Gastroesophageal sphincter (tissue), 4 donors: ENCODE measurements around the gene CALML6. TPM values are rescaled to one million over a fixed set of nuclear protein-coding genes. Genes with fewer than 3 reads are reported as not detected.

Source experiments
- ATAC-seq: fragments of 150-250 bp; one replicate; pipeline ENCODE4 v1.9.1; 2016; ENCODE audit warnings: mild to moderate bottlenecking, moderate library complexity
- H3K27ac ChIP-seq, 4 donors: fragments of 200-600 bp; sonication (generic) in 3 of 4; 1 replicate in 3 of 4; 2 replicates in 1 of 4; pipeline ENCODE4 v1.5.1; 2016 to 2019
- H3K27me3 ChIP-seq: fragments of 200-600 bp; sonication (generic); one replicate; pipeline ENCODE4 v1.5.1; 2019
- H3K36me3 ChIP-seq, 2 donors: fragments of 200-600 bp; sonication (generic); one replicate each; pipeline ENCODE4 v1.5.1; 2019; ENCODE audit warnings: control low read depth in 1 of 2
- H3K4me1 ChIP-seq, 3 donors: fragments of 200-600 bp; sonication (generic); 1 replicate in 2 of 3; 2 replicates in 1 of 3; pipeline ENCODE4 v1.5.1; 2016 to 2019; ENCODE audit warnings: control low read depth in 2 of 3
- H3K4me3 ChIP-seq, 2 donors: fragments of 200-600 bp; sonication (generic); one replicate each; pipeline ENCODE4 v1.5.1; 2019; ENCODE audit warnings: mild to moderate bottlenecking in 1 of 2, moderate library complexity in 1 of 2
- H3K9me3 ChIP-seq, 3 donors: fragments of 200-600 bp; sonication (generic); one replicate each; pipeline ENCODE4 v1.5.1; 2017 to 2019; ENCODE audit warnings: control low read depth in 2 of 3
- CTCF ChIP-seq, 4 experiments: fragments of 200-600 bp in 2 of 4; fragments of 450-650 bp in 2 of 4; sonication (generic) in 1 of 4; IDR thresholded peaks; one replicate each; pipeline ENCODE4 v1.5.1; 2017 to 2019; ENCODE audit warnings: antibody characterized with exemption in 4 of 4, mild to moderate bottlenecking in 2 of 4, moderate library complexity in 2 of 4
- EP300 ChIP-seq: sonication (generic); formaldehyde crosslinking; IDR thresholded peaks from one replicate; pipeline ENCODE4 v1.6.1; 2017; ENCODE audit warnings: antibody characterized with exemption, mild to moderate bottlenecking
- POLR2A ChIP-seq, 2 donors: fragments of 450-650 bp; IDR thresholded peaks; one replicate each; pipeline ENCODE4 v1.6.1; 2017; ENCODE audit warnings: antibody characterized with exemption in 2 of 2, mild to moderate bottlenecking in 2 of 2, moderate library complexity in 1 of 2
- POLR2AphosphoS5 ChIP-seq: sonication (generic); formaldehyde crosslinking; IDR thresholded peaks from one replicate; pipeline ENCODE4 v1.6.1; 2017; ENCODE audit warnings: antibody characterized with exemption
- WGBS, 2 donors: methylation state at CpG; one replicate each; pipeline ENCODE4 v1.1.5; 2018; ENCODE audit warnings: low coverage in 1 of 2; 5-methylcytosine and 5-hydroxymethylcytosine counted together
- total RNA-seq, 4 donors: library from RNA; depleted of rRNA; stranded (reverse); fragments of >200 nt; gene quantifications; one replicate each; pipeline ENCODE4 v1.1.0, GENCODE V29; 2016

CALML6 gene
- under 1 TPM in 2 of 4 donors, not detected in 2; 0.40 to 0.47 TPM for total RNA-seq

DNA sequence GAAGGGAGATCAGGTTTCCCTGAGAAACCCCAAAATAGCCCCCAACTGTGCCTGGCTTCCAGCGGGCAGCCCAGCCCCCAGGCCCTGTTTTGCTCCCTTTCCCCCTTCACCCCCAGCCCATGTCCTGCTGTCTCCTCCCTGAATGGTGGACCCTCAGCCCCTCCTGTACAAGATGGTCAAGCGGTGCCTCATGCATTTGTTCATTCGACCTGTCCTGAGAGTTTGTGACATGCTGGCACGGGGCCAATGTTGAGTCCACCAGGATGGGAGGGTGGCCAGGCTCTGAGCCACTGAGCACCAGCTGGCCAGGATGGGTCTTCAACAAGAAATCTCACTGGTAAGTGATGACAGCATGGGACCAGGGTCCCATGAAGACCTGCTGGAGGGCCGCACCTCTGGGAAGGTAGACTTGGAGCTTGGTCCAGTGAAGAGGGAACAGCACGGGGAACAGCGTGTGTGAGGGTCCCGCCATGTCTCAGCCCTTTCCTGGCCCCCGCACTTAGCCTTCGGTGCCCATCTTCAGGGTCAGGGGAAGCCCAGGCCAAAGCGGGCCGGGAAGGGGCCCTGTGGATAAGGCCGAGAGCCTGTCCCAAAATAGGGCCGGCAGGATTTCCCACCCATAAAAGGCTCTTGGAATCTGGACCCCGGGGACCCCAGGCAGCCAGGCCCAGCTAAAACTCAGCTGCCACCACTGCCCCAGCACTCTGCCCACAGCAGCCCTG lies at the start of gene CALML6:
Gene CALML6 (plus strand): TSS at position 290 of the 722 bp plus-strand sequence. CDS start 21 bp downstream, at position 311.
- no peaks in the 10 kb centered on the region for H3K36me3 ChIP-seq
- TF ChIP-seq CTCF (IDR thresholded peaks at IDR 0.05) (no peak), POLR2AphosphoS5 (no peak), POLR2A (IDR thresholded peaks at IDR 0.05) (no peak), EP300 (no peak)
- no peak within 1 kb of the TSS for H3K27ac ChIP-seq
- H3K27me3 ChIP-seq, result no peaks in the 10 kb centered on the region
- no peak within 1 kb of the TSS for H3K4me3 ChIP-seq
- H3K9me3 ChIP-seq, result no peaks in the 10 kb centered on the region
- ATAC-seq, result no peak
- WGBS, 2 donors, result 89 to 90% methylated on average over 2 to 3 of the region's 15 CpGs
- peaks cover 3 to 23% (median 11%) of the 10 kb centered on the region in 3 donors for H3K4me1 ChIP-seq

DNA sequence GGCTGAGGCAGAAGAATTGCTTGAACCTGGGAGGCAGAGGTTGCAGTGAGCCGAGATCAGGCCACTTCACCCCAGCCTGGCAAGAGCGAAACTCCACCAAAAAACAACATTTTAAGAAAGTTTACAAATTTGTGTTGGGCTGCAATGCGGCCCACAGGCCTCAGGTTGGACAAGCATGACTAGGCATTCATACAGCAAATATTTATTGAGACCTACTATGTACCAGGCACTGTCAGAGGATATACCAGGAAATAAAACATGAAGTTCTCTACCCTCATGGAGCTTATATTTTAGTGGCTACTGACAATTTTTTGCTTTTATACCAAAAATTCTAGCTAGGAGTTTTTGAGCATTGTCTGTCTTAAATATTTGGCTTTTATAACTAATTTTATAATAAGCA lies 47.9 kb upstream of the CALML6 start:
- Histone ChIP-seq H3K4me3 (no peak overlapping the region), H3K27ac (no peak overlapping the region), H3K36me3 (no peaks in the 10 kb centered on the region), H3K9me3 (no peaks in the 10 kb centered on the region), H3K27me3 (no peaks in the 10 kb centered on the region), H3K4me1 (peaks cover 0 to 77% (median 14%) of the 10 kb centered on the region in 3 donors)
- 92 to 100% methylated on average over 2 to 3 of the region's 3 CpGs for WGBS, 2 donors
- TF ChIP-seq POLR2A (IDR thresholded peaks at IDR 0.05) (no peak), POLR2AphosphoS5 (no peak), CTCF (IDR thresholded peaks at IDR 0.05) (no peak), EP300 (no peak)
- no peak for ATAC-seq

GRCh38 chr1:1869469-1869868 lies 45.6 kb upstream of the CALML6 start:
- 46 to 59% methylated on average over 3 to 4 of the region's 4 CpGs for WGBS, 2 donors
- no peaks in the 10 kb centered on the region for H3K9me3 ChIP-seq
- no peak overlapping the region for H3K27ac ChIP-seq
- peaks cover 0 to 3% of the 10 kb centered on the region in 2 donors for H3K36me3 ChIP-seq
- no peak for TF ChIP-seq POLR2A (IDR thresholded peaks at IDR 0.05)
- no peak for TF ChIP-seq EP300
- TF ChIP-seq POLR2AphosphoS5, result no peak
- TF ChIP-seq CTCF (IDR thresholded peaks at IDR 0.05), result no peak
- peaks cover 5 to 77% (median 24%) of the 10 kb centered on the region in 3 donors for H3K4me1 ChIP-seq
- H3K27me3 ChIP-seq, result no peaks in the 10 kb centered on the region
- no peak overlapping the region for H3K4me3 ChIP-seq
- ATAC-seq, result no peak

GRCh38 chr1:1872329-1872994 lies 42.6 kb upstream of the CALML6 start:
- no peak for ATAC-seq
- Histone ChIP-seq H3K36me3 (peaks cover 0 to 24% of the 10 kb centered on the region in 2 donors), H3K27ac (no peak overlapping the region), H3K4me3 (no peak overlapping the region), H3K4me1 (peaks cover 5 to 92% (median 30%) of the 10 kb centered on the region in 3 donors), H3K27me3 (no peaks in the 10 kb centered on the region), H3K9me3 (no peaks in the 10 kb centered on the region)
- 70 to 82% methylated on average over 4 to 7 of the region's 11 CpGs for WGBS, 2 donors
- TF ChIP-seq POLR2AphosphoS5, result no peak

- H3K9me3 ChIP-seq, result no peaks in the 10 kb centered on the region
- H3K27me3 ChIP-seq, result no peaks in the 10 kb centered on the region
- WGBS, 2 donors, result 61 to 100% methylated on average over 1 to 2 of the region's 2 CpGs
- H3K36me3 ChIP-seq, result peaks cover 0 to 24% of the 10 kb centered on the region in 2 donors
- H3K4me1 ChIP-seq, result peaks cover 5 to 92% (median 31%) of the 10 kb centered on the region in 3 donors
- H3K27ac ChIP-seq, result no peak overlapping the region
- TF ChIP-seq POLR2A (IDR thresholded peaks at IDR 0.05), result no peak
- TF ChIP-seq CTCF (IDR thresholded peaks at IDR 0.05), result no peak
- no peak for TF ChIP-seq EP300
- TF ChIP-seq POLR2AphosphoS5, result no peak
- no peak overlapping the region for H3K4me3 ChIP-seq
- ATAC-seq, result no peak
Observed at GRCh38 chr1:1873186-1873585, 41.9 kb upstream of the CALML6 start.
